Left lung (tissue), 8 donors: Measurements from ENCODE around the gene CCDC102A. TPM values are rescaled to one million over a fixed set of nuclear protein-coding genes. Genes with fewer than 3 reads are reported as not detected.

Source experiments
- polyA plus RNA-seq, 6 donors: library from polyadenylated mRNA; unstranded; fragments of 120-200 nt; gene quantifications; one replicate each; pipeline ENCODE4 v1.2.1, GENCODE V29; 2013; ENCODE audit not compliant: insufficient read length in 6 of 6
- total RNA-seq, 2 donors: library from RNA; stranded (reverse); fragmentation: NEBNext Ultra II Directional; extraction: Animal tissue kit (Norgen Biotek cat#: 25700); gene quantifications; one replicate each; pipeline ENCODE4 v1.2.1, GENCODE V29; 2021
- donor health status: DM: no; HTN: yes; CAD: no.
- donor health status: DM: no; HTN: no; CAD: no.

The CCDC102A gene
- total and polyA plus RNA-seq, 8 donors = 5.2 to 18.4 (median 13.0) TPM

Other genes with a start within 250 kb of the CCDC102A start
- 1 to 10 TPM; 1.6 to 2.4 TPM for gene CCL22, start 177.8 kb downstream of the CCDC102A start, total RNA-seq
- gene CCL22, start 177.8 kb downstream of the CCDC102A start, polyA plus RNA-seq = under 1 TPM; 0.08 to 0.22 (median 0.18) TPM
- gene CX3CL1, start 164.1 kb downstream of the CCDC102A start, total RNA-seq = 10 to 100 TPM; 20.3 to 27.8 TPM
- gene CX3CL1, start 164.1 kb downstream of the CCDC102A start, polyA plus RNA-seq = 10 to 100 TPM in 4 of 6 donors, 1 to 10 TPM in 2; 8.6 to 11.8 (median 10.5) TPM
- 1 to 10 TPM; 1.1 to 6.4 TPM for gene CCL17, start 131.8 kb downstream of the CCDC102A start, total RNA-seq
- under 1 TPM in 1 of 6 donors, not detected in 5; 0.43 TPM for gene CCL17, start 131.8 kb downstream of the CCDC102A start, polyA plus RNA-seq
- 10 to 100 TPM; 48.6 to 51.5 TPM for gene CIAPIN1, start 89.2 kb downstream of the CCDC102A start, total RNA-seq
- 10 to 100 TPM; 64.9 to 87.7 (median 81.4) TPM for gene CIAPIN1, start 89.2 kb downstream of the CCDC102A start, polyA plus RNA-seq
- 10 to 100 TPM; 47.3 to 48.8 TPM for gene COQ9, start 89.1 kb downstream of the CCDC102A start, total RNA-seq
- 10 to 100 TPM; 56.9 to 67.8 (median 61.2) TPM for gene COQ9, start 89.1 kb downstream of the CCDC102A start, polyA plus RNA-seq
- 10 to 100 TPM; 76.5 to 85.2 TPM for gene POLR2C, start 73.9 kb downstream of the CCDC102A start, total RNA-seq
- gene POLR2C, start 73.9 kb downstream of the CCDC102A start, polyA plus RNA-seq = 10 to 100 TPM; 71.0 to 85.9 (median 81.9) TPM
- gene DOK4, start 50.1 kb downstream of the CCDC102A start, total RNA-seq = 100 to 1,000 TPM in 1 of 2 donors, 10 to 100 TPM in 1; 41.8 to 108 TPM
- 10 to 100 TPM; 27.7 to 34.4 (median 30.0) TPM for gene DOK4, start 50.1 kb downstream of the CCDC102A start, polyA plus RNA-seq
- gene ADGRG5, start 6.1 kb upstream of the CCDC102A start, total RNA-seq = under 1 TPM; 0.92 to 0.99 TPM
- 1 to 10 TPM in 1 of 6 donors, under 1 TPM in 5; 0.58 to 1.3 (median 0.72) TPM for gene ADGRG5, start 6.1 kb upstream of the CCDC102A start, polyA plus RNA-seq
- gene ADGRG1, start 92.1 kb upstream of the CCDC102A start, total RNA-seq = 10 to 100 TPM; 53.2 to 78.4 TPM
- gene ADGRG1, start 92.1 kb upstream of the CCDC102A start, polyA plus RNA-seq = 10 to 100 TPM; 17.3 to 23.1 (median 18.9) TPM
- 10 to 100 TPM in 1 of 2 donors, 1 to 10 TPM in 1; 1.1 to 29.8 TPM for gene ADGRG3, start 131.7 kb upstream of the CCDC102A start, total RNA-seq
- gene ADGRG3, start 131.7 kb upstream of the CCDC102A start, polyA plus RNA-seq = 1 to 10 TPM in 4 of 6 donors, under 1 TPM in 2; 0.70 to 1.9 (median 1.1) TPM
- gene DRC7, start 158.2 kb upstream of the CCDC102A start, total RNA-seq = 1 to 10 TPM in 1 of 2 donors, under 1 TPM in 1; 0.52 to 3.8 TPM
- gene DRC7, start 158.2 kb upstream of the CCDC102A start, polyA plus RNA-seq = 1 to 10 TPM; 1.1 to 4.3 (median 2.4) TPM
- 10 to 100 TPM; 16.6 to 20.1 TPM for gene KATNB1, start 199.2 kb upstream of the CCDC102A start, total RNA-seq
- 10 to 100 TPM; 11.7 to 15.2 (median 14.0) TPM for gene KATNB1, start 199.2 kb upstream of the CCDC102A start, polyA plus RNA-seq